Activated CD4-positive, CD25-positive, alpha-beta regulatory T cell treated with anti-CD3 and anti-CD28 coated beads, Interleukin-2, amount 50 U/mL, for 24 hours (primary cell): ENCODE measurements around the gene MINDY3.
"Not testable (repeated sequence)": the region's sequence is repeated elsewhere in the genome, so short reads cannot be mapped to it uniquely, and the experiment has no call there.

ENCODE experiments used
- ATAC-seq, 2 donors: fragments of 150-1000 bp; cut with Tn5 transposase; one replicate each; pipeline ENCODE4 v1.10.0; 2021; ENCODE audit warnings: mild to moderate bottlenecking in 1 of 2, moderate library complexity in 1 of 2

The MINDY3 gene

DNA sequence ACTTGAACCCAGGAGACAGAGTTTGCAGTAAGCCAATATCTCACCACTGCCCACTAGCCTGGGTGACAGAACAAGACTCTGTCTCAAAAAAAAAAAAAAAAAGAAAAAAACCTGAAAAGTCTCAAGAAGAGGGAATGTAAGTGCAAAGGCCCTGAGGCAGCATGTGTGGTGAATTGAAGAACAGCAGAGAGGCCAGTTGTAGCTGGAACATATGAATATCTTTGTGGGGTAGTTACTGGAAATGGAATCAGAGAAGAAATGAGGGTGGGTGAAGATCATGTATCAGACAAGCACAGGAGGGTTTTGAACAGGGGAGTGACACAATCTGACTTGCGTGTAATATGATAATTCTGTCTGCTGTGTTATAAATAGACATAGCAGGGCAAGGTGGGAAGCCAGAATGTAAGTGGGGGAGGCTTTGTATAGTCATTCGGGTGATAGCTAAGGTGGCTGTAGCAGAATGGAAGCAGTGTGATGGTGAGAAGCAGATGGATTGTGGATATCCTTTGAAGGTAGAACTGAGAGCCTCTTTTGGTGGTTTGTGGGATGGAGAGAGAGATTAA is 95.3 kb downstream of the MINDY3 start:
- ATAC-seq, result no peak

DNA sequence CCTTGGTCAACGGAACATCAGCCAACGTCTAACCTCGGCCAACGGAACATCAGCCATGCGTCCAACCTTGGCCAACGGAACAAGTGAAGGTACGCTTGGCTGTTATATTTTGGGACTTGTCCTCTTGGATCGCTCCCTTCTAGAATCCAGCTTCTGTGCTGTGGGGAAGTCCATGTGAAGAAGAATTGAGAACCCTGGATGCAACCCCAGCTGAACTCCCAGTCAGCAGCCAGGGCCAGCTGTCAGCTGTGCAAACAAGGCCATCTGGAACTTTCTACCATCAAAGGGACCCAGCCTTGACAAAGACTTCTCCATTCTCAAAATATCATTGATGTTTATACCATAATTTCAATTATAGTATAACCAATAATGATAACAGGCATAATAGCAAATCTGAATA is 97.3 kb downstream of the MINDY3 start:
- ATAC-seq, result no peak

GRCh38 chr10:15762239-15762638 is 98.1 kb downstream of the MINDY3 start:
- not testable (repeated sequence) for ATAC-seq

GRCh38 chr10:15761224-15761623 is 99.1 kb downstream of the MINDY3 start:
- not testable (repeated sequence) for ATAC-seq

GRCh38 chr10:15760681-15761080 is 99.6 kb downstream of the MINDY3 start:
- ATAC-seq, result no peak

- ATAC-seq, result no peak
Observed at GRCh38 chr10:15759265-15759664, 101.0 kb downstream of the MINDY3 start.

GRCh38 chr10:15758618-15759017 is 101.7 kb downstream of the MINDY3 start:
- no peak for ATAC-seq

DNA sequence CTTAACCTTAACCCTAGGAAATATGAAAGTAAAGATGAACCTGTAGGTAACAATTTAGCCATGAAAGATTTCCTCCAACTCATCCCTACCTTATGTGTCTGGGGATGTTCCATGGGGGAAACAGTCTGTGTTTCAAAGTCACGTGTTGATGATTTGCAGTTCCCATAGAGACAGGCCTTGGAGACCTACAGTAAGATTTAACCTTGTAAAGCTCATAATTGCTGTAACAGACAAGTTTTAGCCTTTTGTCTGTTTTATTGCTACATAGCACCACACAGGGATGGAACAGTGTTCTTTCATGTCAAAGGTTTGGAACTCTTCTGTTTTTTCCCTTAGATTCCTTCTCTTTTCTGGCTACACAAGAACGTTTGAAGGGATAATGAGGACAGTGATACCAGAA is 105.4 kb downstream of the MINDY3 start:
- no peak for ATAC-seq

DNA sequence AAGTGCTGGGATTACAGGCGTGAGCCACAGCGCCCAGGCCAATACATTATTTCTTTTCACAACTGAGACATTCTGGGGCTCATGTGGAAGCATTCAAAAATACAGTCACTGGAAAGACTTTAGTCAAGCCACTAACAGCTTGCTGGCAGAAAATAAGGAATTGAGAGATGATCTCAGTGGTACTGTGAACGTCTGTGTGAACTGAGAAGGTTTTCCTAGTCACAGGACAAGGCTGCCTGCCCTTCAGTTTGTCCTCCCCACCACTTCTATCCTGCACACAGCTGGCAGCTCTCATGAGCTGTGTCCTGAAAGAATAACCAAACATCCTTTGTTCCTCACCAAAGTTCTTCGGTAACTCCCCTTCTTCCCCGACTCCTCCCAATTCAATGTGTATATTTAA is 109.3 kb downstream of the MINDY3 start:
- ATAC-seq, result no peak

DNA sequence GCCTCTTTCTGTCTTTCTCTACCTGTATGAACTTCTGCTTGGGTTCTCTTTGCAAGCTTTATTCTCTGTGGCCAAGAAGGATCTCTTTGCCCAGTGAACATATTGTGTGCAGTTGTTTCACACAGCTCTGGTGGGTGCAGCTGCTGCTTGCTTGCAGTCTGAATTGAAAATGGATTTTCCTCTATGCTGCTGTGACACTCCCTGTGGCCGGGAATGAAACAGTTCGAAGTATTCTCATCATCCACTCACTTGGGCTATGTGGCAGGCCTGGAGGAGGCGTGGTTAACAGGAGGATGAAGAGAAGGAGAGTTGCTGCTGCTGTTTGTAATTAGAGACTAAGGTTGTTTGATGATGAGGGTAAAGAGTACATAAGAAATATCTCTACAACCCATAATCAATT is 112.2 kb downstream of the MINDY3 start:
- no peak for ATAC-seq

DNA sequence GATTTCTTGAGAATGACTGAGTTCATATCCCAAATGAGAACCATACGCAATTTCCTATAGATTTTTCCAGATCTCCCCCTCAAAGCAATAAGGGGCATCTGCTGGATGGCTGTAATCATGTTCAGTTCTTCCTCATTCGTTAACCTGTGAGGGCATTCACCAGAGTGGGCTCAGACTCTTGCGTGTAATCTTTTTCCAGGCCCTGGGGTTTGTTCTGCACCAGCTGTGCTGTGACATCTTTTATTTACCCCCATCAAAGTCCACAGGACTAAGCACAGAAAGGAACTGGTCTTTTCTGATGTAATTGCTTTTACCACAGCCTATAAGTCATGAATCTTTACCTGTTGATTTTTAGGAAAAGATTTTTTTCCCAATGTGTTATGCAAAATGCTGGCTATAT is 112.7 kb downstream of the MINDY3 start:
- no peak for ATAC-seq

GRCh38 chr10:15745751-15746150 is 114.6 kb downstream of the MINDY3 start:
- ATAC-seq, result no peak

DNA sequence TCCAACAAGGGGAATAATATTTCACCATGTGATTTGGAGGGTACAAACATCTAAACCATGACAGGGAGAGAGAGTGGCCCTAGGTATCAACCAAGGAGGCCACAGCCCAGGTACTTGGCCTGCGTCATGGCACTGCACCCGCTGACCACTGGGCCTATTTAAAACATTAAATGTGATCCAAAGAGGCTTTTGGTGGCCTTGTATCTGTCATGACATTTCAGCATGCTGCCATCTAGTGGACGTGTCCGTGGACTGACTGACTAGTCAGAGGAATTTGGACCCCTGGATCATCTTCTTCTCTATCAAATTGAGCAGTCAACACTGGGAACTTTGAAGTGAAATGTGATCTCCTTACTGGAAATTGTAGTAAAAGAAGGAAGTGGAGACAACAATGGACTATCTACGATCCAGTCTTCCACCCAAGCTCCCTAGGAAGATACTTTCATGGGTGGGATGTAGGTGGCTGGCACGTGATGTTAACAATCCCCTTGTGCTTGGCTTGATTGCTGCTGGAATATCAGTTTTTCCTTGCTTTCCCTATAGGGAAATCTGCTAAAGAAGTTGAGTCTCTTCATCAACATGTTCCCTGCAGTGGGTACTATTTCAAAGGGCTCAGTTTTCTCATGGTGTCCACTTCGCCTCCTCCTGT is 116.0 kb downstream of the MINDY3 start:
- no peak for ATAC-seq

GRCh38 chr10:15743443-15743842 is 116.9 kb downstream of the MINDY3 start:
- no peak for ATAC-seq

DNA sequence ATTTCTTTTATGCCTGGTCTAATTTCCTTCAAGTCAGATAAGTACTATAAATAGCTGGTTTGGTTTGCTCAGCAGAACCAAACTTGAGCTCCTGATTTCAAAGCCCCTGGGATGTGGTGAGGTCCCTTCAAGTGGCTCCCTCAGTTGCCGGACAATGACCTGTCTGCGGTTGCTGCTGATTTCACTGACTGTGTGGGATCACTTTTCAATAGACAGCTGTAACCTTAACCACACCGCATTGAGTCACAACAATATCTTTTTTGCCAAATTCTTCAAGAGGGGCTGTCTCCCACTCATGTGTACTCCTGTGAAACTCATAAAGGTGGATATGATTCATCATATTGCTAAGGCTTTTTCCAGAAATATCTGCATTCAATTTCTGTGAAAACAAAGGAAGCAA is 117.5 kb downstream of the MINDY3 start:
- ATAC-seq, result no peak

- ATAC-seq, result no peak
Observed at GRCh38 chr10:15742102-15742501, 118.2 kb downstream of the MINDY3 start.

DNA sequence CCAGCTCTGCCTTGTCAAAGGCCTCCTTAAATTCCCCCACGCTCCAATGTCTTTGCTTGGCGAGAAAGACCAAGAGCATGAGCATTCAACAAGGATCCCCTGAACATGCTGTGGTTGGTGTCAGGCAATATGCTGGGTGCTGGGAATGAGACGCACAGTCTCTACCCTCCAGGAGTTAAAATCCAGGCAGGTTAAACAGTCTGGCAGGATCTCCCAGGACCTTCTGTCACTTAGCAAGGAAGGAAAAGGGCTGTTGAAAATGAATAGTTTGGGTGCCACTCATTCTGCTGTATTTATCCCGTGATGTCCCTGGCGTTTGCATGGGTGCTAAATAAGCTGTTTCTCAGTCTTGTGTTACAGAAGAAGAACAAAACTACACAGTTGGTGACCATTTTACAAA is 118.7 kb downstream of the MINDY3 start:
- no peak for ATAC-seq

DNA sequence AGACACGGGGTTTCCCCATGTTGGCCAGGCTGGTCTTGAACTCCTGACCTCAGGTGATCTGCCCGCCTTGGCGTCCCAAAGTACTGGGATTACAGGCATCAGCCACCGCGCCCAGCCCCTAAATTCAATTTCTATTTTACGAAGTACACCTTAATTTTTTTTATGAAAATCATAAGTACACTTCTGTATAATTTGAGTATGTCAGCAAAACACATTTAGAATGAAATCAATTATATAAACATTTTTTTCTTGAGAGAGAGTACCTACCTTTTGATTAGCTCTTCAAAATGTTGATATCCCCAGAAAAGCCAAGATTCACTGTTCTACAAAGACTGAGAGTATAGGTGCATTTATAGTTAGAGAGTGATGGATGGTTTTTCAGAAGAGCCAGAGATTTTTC is 120.0 kb downstream of the MINDY3 start:
- ATAC-seq, result no peak

DNA sequence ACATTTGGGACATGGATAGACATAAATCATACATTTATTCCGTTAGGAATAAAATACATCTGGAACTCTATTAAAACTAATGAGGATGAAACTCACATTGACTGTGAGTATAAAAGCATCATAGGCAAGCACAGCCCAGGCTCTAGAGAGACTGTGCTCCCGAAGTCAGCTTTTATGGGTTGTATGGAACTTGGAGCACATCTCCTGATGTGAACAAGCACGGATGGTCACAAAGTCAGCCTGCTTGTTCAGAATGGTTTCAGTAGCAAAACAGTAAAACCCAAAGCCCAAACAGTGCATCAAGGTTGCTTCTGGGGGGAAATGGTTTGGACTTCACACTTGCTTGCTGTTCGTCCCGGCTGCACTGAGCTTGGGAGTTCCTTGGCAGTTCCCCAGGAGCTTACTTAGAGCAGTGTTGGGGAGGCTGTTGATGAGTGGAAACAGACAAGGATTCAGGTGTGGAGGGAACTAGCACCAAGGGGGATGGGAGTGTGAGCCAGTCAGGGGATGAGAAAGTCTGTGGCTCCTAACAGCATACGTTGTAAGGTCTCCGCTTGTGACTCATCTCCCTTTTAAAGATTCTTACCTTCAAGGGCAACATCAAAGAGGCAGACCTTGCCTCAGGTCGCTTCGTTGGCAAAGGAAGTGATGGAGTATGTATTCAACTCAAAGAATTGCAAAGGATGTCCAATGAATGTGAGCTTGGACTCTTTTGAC is 120.9 kb downstream of the MINDY3 start:
- ATAC-seq, result no peak

DNA sequence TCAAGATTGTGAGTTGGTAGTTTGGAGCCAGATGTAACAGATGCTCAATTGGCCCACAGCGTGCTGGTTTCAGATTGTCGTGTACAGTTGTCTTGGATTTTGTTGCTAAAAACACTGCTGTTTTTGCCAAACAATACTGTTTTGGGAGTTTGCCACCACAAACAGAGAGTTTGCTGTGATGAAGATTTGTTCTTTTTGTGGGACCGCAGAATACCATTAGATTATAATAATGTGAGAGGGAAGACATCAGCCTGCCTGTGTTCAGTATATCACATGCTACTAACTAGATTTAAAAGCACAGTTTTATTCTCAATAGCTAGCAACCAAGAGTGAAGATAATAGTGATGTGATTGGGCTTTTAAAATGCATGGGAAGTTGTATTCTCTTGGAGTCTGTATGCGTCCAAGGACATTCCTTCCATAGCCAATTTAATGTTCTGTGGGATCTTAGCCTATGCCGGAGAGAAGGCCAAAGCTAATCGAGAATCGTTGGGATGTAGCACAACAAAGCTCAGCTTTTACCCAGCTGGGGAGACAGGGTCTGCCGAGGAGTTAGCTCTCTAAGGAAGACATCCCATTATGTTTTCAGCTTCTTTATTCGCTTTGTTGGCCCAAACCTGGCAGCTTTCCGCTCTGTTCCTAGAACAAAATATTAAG is 121.9 kb downstream of the MINDY3 start:
- no peak for ATAC-seq

DNA sequence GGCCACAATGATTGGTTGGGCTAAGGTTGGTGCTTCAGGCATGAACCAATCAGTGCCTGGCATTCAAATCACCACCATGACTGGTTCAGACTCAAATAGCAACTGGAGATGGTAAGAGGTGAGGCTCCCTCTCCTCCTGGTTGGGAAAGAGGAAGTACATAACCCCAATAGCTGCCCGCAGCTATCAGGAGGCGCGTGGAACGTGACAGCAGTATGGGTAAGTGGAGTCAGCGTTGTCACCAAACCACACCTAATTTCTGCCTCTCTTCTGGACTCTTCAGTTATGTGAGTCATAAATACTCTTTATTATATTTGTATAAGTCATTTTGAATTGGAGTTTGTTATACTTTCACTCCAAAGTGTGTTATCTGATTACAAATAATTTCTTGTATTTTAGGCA is 122.7 kb downstream of the MINDY3 start:
- no peak for ATAC-seq

- ATAC-seq, result no peak
Observed at GRCh38 chr10:15735763-15736162, 124.5 kb downstream of the MINDY3 start.

DNA sequence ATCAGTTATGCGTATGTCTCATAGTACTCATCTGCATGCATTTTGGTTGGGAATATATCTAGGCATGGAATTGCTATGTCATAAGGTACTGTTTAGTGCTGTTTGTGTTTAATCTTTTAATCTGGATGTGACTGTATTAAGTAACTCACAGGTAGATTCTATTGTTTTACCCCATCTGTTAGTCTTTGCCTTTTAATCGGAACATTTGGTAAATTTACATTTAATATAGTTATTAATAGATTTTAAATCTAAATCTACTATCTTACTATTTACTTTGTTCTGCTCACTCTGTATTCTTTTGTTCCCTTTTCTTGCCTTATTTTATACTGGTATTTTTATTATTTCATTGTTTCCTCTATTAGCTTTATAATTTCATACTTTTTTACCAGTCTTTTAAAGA is 130.0 kb downstream of the MINDY3 start:
- ATAC-seq, result no peak

DNA sequence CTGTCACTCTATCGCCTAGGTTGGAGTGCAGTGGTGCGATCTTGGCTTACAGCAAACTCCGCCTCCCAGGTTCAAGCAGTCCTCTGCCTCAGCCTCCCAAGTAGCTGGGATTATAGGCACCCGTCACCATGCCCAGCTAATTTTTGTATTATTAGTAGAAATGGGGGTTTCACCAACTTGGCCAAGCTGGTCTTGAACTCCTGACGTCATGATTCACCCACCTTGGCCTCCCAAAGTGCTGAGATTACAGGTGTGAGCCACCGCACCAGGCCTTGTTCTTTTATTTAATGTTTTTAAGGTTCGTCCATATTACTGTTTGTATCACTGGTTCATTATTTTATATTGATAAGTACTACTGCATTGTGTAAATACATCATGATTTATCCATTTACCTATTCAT is 130.4 kb downstream of the MINDY3 start:
- no peak for ATAC-seq
